Colonic mucosa (tissue), 4 donors: Measurements from ENCODE around the gene ZBTB9. TPM values are rescaled to one million over a fixed set of nuclear protein-coding genes. Genes with fewer than 3 reads are reported as not detected.

Source experiments
- DNase-seq: peaks from one replicate; pipeline ENCODE4 v3.0.0-alpha.2; 2020
- H3K27ac ChIP-seq: fragments of 200-600 bp; one replicate; pipeline ENCODE4 v1.8.0; 2021
- H3K27me3 ChIP-seq: fragments of 200-600 bp; one replicate; pipeline ENCODE4 v1.8.0; 2021
- H3K36me3 ChIP-seq: fragments of 200-600 bp; one replicate; pipeline ENCODE4 v1.8.0; 2021
- H3K4me1 ChIP-seq: fragments of 200-600 bp; one replicate; pipeline ENCODE4 v1.8.0; 2021; ENCODE audit warnings: mild to moderate bottlenecking
- H3K4me3 ChIP-seq: fragments of 200-600 bp; one replicate; pipeline ENCODE4 v1.8.0; 2021
- H3K9ac ChIP-seq, 2 donors: one replicate each; pipeline ENCODE4 v1.7.0; 2013; ENCODE audit warnings: control low read depth in 2 of 2, low read depth in 2 of 2, low read length in 2 of 2
- H3K9me3 ChIP-seq: fragments of 200-600 bp; one replicate; pipeline ENCODE4 v1.8.0; 2021
- intact Hi-C: fragments of 100-400 bp; cut with DNase I; formaldehyde crosslinking; loops from one replicate; pipeline ENCODE4 v1.14.1; 2022
- total RNA-seq, 2 donors: library from RNA; stranded (reverse); fragmentation: NEBNext Ultra II Directional in 1 of 2; extraction: Animal tissue kit (Norgen Biotek cat#: 25700) in 1 of 2; gene quantifications; one replicate each; pipeline ENCODE4 v1.2.1, GENCODE V29; 2021
- TF ChIP-seq, protein P1 (sequence below): fragments of 200-600 bp; IDR thresholded peaks from one replicate; pipeline ENCODE4 v1.8.0; 2022; ENCODE audit warnings: antibody characterized with exemption, mild to moderate bottlenecking
- donor health status: healthy.
- donor health status: DM: no; HTN: no; CAD: no.
- donor health status: DM: no; HTN: no; CAD: no.

The ZBTB9 gene
- total RNA-seq, 2 donors from 2014 or later: 4.8 to 8.1 TPM

GRCh38 chr6:33410050-33410710, 44.2 kb upstream of the ZBTB9 start:
- Histone ChIP-seq H3K4me3 (peak overlapping the region; percentile 88), H3K9me3 (no peaks in the 10 kb centered on the region), H3K9ac (peak overlapping the region; percentile 69 to 72), H3K27me3 (no peaks in the 10 kb centered on the region), H3K27ac (peak overlapping the region; percentile 93), H3K36me3 (peaks cover 4% of the 10 kb centered on the region), H3K4me1 (no peaks in the 10 kb centered on the region)
- intact Hi-C loops: loop anchor here (10.0 kb wide), 1 partner anchor 95 kb away; the partner anchor contains the start of genes TAPBP and ZBTB22
- TF ChIP-seq, protein P1, sequence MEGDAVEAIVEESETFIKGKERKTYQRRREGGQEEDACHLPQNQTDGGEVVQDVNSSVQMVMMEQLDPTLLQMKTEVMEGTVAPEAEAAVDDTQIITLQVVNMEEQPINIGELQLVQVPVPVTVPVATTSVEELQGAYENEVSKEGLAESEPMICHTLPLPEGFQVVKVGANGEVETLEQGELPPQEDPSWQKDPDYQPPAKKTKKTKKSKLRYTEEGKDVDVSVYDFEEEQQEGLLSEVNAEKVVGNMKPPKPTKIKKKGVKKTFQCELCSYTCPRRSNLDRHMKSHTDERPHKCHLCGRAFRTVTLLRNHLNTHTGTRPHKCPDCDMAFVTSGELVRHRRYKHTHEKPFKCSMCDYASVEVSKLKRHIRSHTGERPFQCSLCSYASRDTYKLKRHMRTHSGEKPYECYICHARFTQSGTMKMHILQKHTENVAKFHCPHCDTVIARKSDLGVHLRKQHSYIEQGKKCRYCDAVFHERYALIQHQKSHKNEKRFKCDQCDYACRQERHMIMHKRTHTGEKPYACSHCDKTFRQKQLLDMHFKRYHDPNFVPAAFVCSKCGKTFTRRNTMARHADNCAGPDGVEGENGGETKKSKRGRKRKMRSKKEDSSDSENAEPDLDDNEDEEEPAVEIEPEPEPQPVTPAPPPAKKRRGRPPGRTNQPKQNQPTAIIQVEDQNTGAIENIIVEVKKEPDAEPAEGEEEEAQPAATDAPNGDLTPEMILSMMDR: no peak
- DNase-seq: peak; percentile 98

DNA sequence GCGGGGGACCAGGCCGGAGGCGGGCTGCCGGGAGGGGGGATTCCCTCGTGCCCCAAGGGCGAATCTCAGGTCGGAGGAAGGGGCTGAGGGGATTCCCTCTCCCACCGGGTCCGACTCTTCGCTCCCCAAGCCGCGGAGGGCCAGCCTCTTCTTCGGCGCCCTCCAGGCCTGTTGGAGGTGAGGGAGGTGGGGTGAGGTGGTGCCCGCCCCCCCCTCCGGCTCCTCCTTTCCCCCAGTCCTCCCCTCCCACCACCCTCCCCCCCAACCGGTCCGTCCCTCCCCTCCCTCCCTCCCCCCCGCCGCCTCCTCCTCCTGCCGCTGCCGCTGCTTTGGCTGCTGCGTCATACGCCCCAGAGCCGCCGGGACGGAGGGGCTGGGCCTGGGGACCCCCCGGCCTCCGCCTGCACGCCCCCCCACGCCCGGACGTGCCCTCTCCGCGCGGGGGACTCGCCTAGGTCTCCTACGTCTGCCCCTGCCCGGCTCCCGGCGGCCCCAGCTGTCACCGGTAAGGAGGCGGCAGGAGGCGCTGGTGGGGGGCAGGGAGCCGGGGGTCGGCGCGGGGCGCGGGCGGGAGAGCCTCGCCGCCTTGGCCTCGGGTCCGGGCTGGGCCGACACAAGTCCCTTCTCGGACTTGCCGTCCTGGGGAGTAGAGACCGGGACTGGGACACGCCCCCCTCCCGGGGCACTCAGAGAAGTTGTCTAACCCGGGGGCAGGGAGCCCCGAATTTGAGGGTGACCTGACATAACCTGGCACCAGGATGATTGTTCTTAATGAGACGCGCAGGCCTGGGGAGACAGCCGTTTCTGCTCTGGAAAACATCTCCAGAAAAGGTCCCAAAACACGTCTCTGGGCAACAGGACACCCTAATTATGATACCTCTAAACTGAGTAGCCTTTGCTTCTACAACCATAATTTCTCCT, 43.4 kb upstream of the ZBTB9 start, which contains the start of gene PHF1:
Gene PHF1, plus strand, starts transcription at position 304 of the 921 bp plus-strand sequence. CDS start 1,250 bp downstream, outside the sequence.
- H3K4me1 ChIP-seq: peaks cover under 1% of the 10 kb centered on the region
- TF ChIP-seq, protein P1: no peak
- H3K4me3 ChIP-seq: peak within 1 kb of the TSS; percentile 88
- peaks cover 4% of the 10 kb centered on the region for H3K36me3 ChIP-seq
- H3K9ac ChIP-seq: peak within 1 kb of the TSS; percentile 78 to 89
- H3K27ac ChIP-seq: peak within 1 kb of the TSS; percentile 93
- intact Hi-C loops: loop anchor here (10.0 kb wide), 1 partner anchor 96 kb away; the partner anchor contains the start of genes TAPBP and ZBTB22
- no peaks in the 10 kb centered on the region for H3K27me3 ChIP-seq
- H3K9me3 ChIP-seq: no peaks in the 10 kb centered on the region
- DNase-seq: peak; percentile 67

DNA sequence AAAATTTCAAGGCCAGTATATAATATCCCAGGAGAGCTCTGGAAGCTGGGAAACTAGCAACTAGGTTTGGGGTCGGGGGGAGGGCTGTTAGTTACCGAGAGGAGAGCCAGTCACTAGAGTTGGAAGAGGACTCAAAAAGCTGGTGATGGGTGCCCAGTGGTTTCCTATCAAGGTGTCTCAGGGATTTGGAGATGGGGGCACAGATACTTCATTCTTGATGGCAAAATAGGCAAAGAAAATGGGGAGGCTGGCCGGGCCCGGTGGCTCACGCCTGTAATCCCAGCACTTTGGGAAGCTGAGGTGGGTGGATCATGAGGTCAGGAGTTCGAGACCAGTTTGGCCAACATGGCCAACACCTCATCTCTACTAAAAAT, 42.8 kb upstream of the ZBTB9 start:
- H3K9me3 ChIP-seq: no peaks in the 10 kb centered on the region
- TF ChIP-seq, protein P1: no peak
- H3K36me3 ChIP-seq: peaks cover 4% of the 10 kb centered on the region
- peak overlapping the region; percentile 88 for H3K4me3 ChIP-seq
- peaks cover 7% of the 10 kb centered on the region for H3K4me1 ChIP-seq
- DNase-seq: no peak
- intact Hi-C loops: loop anchor here (10.0 kb wide), 1 partner anchor 97 kb away; the partner anchor contains the start of genes TAPBP and ZBTB22
- H3K27ac ChIP-seq: peak overlapping the region; percentile 93
- peak overlapping the region; percentile 78 to 89 for H3K9ac ChIP-seq
- no peaks in the 10 kb centered on the region for H3K27me3 ChIP-seq

GRCh38 chr6:33412140-33413009, 42.0 kb upstream of the ZBTB9 start:
- DNase-seq: no peak
- H3K9me3 ChIP-seq: no peaks in the 10 kb centered on the region
- no peak overlapping the region for H3K4me3 ChIP-seq
- TF ChIP-seq, protein P1: no peak
- no peaks in the 10 kb centered on the region for H3K27me3 ChIP-seq
- peaks cover 4% of the 10 kb centered on the region for H3K36me3 ChIP-seq
- H3K27ac ChIP-seq: no peak overlapping the region
- peak overlapping the region in 1 of 2 donors; percentile 9 for H3K9ac ChIP-seq
- H3K4me1 ChIP-seq: peaks cover 7% of the 10 kb centered on the region
- intact Hi-C loops: loop anchor here (10.0 kb wide), 1 partner anchor 98 kb away; the partner anchor contains the start of genes TAPBP and ZBTB22
